Upper lobe of left lung (tissue), 4 donors: ENCODE results near the gene CAMK4.

Source experiments
- EP300 ChIP-seq, 4 donors: sonication (generic); formaldehyde crosslinking; IDR thresholded peaks; one replicate each; pipeline ENCODE4 v1.5.1; 2017; ENCODE audit warnings: antibody characterized with exemption in 4 of 4, control low read depth in 2 of 4
- POLR2A ChIP-seq, 4 donors: fragments of 450-650 bp; IDR thresholded peaks; one replicate each; pipeline ENCODE4 v1.5.1; 2016 to 2017; ENCODE audit warnings: antibody characterized with exemption in 4 of 4, mild to moderate bottlenecking in 2 of 4
- POLR2AphosphoS5 ChIP-seq, 2 donors: sonication (generic); formaldehyde crosslinking; IDR thresholded peaks; one replicate each; pipeline ENCODE4 v1.5.1; 2017; ENCODE audit warnings: antibody characterized with exemption in 2 of 2
- TF ChIP-seq, protein P1 (sequence below), 6 experiments: fragments of 450-650 bp in 4 of 6; fragments of 200-600 bp in 2 of 6; sonication (generic) in 2 of 6; IDR thresholded peaks; one replicate each; pipeline ENCODE4 v1.5.1; 2016 to 2019; ENCODE audit warnings: antibody characterized with exemption in 6 of 6

- no peak for TF ChIP-seq POLR2A (IDR thresholded peaks at IDR 0.05)
- TF ChIP-seq POLR2AphosphoS5 (IDR thresholded peaks at IDR 0.05), result no peak
- TF ChIP-seq, protein P1, sequence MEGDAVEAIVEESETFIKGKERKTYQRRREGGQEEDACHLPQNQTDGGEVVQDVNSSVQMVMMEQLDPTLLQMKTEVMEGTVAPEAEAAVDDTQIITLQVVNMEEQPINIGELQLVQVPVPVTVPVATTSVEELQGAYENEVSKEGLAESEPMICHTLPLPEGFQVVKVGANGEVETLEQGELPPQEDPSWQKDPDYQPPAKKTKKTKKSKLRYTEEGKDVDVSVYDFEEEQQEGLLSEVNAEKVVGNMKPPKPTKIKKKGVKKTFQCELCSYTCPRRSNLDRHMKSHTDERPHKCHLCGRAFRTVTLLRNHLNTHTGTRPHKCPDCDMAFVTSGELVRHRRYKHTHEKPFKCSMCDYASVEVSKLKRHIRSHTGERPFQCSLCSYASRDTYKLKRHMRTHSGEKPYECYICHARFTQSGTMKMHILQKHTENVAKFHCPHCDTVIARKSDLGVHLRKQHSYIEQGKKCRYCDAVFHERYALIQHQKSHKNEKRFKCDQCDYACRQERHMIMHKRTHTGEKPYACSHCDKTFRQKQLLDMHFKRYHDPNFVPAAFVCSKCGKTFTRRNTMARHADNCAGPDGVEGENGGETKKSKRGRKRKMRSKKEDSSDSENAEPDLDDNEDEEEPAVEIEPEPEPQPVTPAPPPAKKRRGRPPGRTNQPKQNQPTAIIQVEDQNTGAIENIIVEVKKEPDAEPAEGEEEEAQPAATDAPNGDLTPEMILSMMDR (IDR thresholded peaks at IDR 0.05), result no peak
- no peak for TF ChIP-seq EP300 (IDR thresholded peaks at IDR 0.05)
Measured at GRCh38 chr5:111509119-111509518, 284.9 kb downstream of the CAMK4 start.
